ENCODE measurements around the gene GSG1. TPM values are rescaled to one million over a fixed set of nuclear protein-coding genes. Genes with fewer than 3 reads are reported as not detected.
"Not testable (repeated sequence)": the region's sequence is repeated elsewhere in the genome, so short reads cannot be mapped to it uniquely, and the experiment has no call there.

GSG1 gene
- total RNA-seq, 2 donors from 2014 or later, result not detected

DNA sequence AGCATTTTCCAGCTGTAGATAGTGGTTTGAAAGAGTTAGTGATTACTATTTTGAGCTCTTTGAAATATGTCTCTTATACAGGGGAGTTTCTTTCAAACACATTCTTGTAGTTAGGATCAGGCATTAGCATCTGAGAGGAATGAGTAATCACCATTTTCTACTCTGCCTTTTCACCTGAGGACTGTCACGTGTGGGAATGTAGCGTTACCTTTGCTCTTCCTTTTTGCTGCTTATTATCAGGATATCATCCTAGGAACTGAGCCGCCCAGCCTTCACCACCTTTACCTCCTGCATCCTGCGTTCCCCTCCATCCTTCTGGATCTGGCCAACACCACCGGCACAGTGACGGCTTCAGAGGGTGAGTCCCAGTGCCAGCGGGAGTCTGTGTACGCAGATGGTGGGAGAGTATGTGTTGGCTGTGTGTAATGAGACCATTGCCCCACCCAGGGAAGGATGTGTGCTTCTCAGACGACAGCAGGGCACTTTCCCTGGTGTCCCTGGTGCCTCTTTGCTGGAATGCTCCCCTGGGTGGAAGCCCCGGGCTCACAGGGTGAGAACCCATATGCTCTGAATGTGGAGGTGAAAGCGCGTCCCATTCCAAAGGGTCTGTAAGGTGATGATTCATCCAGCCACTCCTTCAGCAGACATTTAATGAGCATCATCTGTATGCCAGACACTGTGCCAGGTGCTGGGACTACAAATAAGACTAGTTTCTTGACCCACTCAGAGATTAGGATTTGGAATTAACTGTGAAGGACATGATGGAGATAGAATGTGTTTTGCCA lies 27.5 kb downstream of the GSG1 start:
- intact Hi-C loops (cut with DNase I, micrococcal nuclease), result no loop called here
- DNase-seq (no peak), ATAC-seq (no peak)

DNA sequence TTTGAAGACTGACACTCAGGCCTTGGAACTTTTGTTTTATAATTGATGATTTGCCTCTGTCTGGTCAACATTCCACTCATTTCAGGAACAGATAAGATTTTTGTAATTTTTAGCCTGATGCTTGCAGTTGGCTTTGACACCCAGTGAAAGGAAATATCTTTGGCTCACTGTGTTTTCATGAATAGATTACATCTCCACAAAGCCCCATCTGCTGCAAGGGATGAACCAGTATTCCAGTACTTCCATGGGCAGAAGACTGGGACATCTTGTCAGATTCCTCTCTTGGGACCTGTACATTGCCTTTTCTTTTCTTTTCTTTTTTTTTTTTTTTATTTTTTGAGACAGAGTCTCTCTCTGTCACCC lies 28.4 kb downstream of the GSG1 start:
- intact Hi-C loops (cut with DNase I, micrococcal nuclease), result no loop called here
- DNase-seq (no peak), ATAC-seq (no peak)

DNA sequence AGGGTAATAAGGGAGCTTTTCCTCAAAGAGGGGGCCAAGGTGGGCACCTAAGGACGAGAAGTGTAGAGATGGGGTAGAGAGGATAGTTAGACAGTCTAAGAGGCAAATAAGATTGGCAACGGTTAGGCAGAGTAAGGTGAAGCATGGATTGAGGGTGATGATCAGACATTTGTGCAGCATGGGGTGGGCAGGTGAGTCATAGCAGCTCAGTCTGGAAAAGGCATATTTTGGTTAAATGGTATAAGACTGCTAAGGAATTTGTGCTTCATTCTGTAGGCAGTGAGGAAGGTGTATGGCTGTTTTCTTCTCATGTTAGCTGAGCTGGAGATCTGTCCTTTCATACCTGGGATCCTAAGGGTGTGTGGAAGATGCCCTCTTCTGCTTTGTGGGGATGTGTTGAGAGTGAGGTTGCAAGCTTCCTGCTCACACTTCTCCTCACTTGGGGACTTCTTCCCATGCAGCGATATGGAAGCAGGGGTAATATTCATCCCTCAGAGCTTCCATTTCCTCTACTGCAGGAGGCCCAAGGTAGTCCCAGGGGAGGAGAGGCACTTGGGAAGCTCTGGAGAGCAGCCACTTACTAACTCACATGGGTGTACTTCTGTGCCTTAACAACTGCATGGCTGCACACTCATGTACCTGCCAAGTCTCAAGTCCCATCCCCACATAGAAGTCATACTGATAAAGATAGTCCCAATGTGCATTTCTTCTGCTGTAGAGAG lies 28.9 kb downstream of the GSG1 start:
- intact Hi-C loops (cut with DNase I, micrococcal nuclease), result no loop called here
- no peak for DNase-seq
- no peak for ATAC-seq

- DNase-seq (no peak), ATAC-seq (no peak)
- intact Hi-C loops (cut with DNase I, micrococcal nuclease), result no loop called here
Measured at GRCh38 chr12:13073173-13073572, 30.3 kb downstream of the GSG1 start.

- ATAC-seq, result no peak
- intact Hi-C loops (cut with DNase I, micrococcal nuclease), result no loop called here
- DNase-seq, result no peak
Measured at GRCh38 chr12:13071305-13072280, 31.9 kb downstream of the GSG1 start.

- no peak for ATAC-seq
- no peak for DNase-seq
- intact Hi-C loops (cut with DNase I, micrococcal nuclease), result no loop called here
Measured at GRCh38 chr12:13069380-13069779, 34.1 kb downstream of the GSG1 start.

- ATAC-seq, result no peak
- intact Hi-C loops (cut with DNase I, micrococcal nuclease), result no loop called here
- DNase-seq, result no peak
Measured at GRCh38 chr12:13067322-13067721, 36.1 kb downstream of the GSG1 start.

DNA sequence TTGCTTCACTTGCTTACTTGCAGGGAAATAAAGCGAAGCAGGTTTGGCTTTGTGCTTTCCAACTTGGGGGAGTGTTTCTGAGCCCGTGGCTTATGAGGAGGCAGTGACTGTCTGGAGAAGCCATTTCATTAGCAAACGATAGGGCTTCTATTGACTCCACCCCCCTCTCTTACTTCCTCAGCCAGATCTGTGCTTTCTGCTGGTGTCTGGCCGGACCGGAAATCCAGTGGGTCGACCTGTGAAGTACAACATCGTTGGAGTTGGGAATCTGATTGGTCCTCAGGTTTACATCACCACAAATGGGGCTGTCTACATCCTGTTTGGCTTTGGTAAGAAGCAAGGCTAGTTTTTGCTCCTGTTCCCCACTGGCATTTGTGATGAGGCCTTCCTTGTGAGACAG lies 37.0 kb downstream of the GSG1 start:
- ATAC-seq, result no peak
- intact Hi-C loops (cut with DNase I, micrococcal nuclease), result no loop called here
- DNase-seq, result no peak

- intact Hi-C loops (cut with DNase I, micrococcal nuclease), result no loop called here
- no peak for DNase-seq
- ATAC-seq, result no peak
Measured at GRCh38 chr12:13066014-13066413, 37.5 kb downstream of the GSG1 start.

DNA sequence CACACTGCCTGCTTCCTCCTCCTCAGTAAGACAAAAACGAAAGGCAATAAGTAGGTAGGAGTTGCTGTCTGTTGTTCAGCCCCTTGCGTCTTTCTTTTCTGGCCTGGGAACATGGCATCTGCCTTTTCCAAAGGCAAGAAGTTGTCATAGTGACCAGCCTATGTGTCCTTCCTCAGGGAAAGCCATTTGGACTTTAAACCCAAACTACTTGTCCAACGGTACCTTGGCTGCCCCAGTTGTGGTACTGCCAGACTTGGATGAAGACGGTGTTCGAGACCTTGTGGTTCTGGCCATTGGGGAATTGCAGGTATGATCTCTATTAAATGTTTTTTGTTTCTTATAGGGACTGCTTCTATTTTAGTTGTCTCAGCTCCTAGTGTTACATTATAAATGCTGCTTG lies 40.8 kb downstream of the GSG1 start:
- DNase-seq (no peak), ATAC-seq (no peak)
- intact Hi-C loops (cut with DNase I, micrococcal nuclease), result no loop called here

- ATAC-seq, result no peak
Measured at GRCh38 chr12:13061377-13061776, 42.1 kb downstream of the GSG1 start.

GRCh38 chr12:13060581-13060980 lies 42.9 kb downstream of the GSG1 start:
- DNase-seq (no peak), ATAC-seq (no peak)
- intact Hi-C loops (cut with DNase I, micrococcal nuclease), result no loop called here

More at GRCh38 chr12:13061377-13061776, 42.1 kb downstream of the GSG1 start:
- DNase-seq, result no peak
- intact Hi-C loops (cut with DNase I, micrococcal nuclease), result no loop called here

- ATAC-seq; DNase-seq; intact Hi-C loops (cut with DNase I, micrococcal nuclease): not testable (repeated sequence)
Measured at GRCh38 chr12:13053617-13054016, 49.9 kb downstream of the GSG1 start.

DNA sequence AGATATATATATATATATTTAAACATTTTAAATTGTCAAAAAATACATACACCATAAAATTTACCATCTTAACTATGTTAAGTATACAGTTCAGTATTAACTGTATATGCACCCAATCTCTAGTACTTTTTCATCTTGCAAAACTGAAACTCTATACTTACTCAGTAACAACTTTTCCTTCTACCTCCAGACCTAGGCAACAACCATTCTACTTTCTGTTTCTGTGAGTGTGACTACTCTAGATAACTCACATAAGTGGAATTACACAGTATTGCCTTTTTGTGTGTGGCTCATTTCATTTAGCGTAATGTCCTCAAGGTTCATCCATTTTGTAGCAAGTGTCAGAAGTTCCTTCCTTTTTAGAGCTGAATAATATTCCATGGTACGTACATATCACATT lies 51.0 kb downstream of the GSG1 start:
- DNase-seq (no peak), ATAC-seq (no peak)
- intact Hi-C loops (cut with DNase I, micrococcal nuclease), result no loop called here

DNA sequence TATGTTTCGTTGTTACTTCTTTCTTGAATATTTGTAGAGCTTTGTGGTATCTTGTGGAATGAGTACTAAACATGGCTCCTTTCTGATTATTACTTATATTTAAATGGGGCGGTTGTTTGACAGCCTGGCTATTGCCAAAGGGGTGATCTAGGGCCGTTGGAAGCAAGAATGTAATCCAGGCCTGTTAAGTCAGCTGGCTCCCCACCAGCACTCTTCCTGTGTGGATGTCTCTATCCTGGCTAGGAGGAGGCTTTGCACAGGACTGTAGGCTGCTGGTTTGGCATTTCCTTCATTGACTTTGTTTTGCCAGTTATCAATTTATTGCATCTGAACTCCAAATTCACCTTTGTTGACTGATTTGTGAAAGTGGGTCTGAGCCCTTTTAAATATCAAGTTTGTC lies 53.7 kb downstream of the GSG1 start:
- intact Hi-C loops (cut with DNase I, micrococcal nuclease), result no loop called here
- no peak for DNase-seq
- no peak for ATAC-seq

- DNase-seq, result no peak
- intact Hi-C loops (cut with DNase I, micrococcal nuclease), result no loop called here
- peak; percentile 94 for ATAC-seq
Measured at GRCh38 chr12:13046964-13047363, 56.5 kb downstream of the GSG1 start.

- ATAC-seq (no peak), DNase-seq (no peak)
- intact Hi-C loops (cut with DNase I, micrococcal nuclease), result no loop called here
Measured at GRCh38 chr12:13045816-13046215, 57.7 kb downstream of the GSG1 start.

- DNase-seq (no peak), ATAC-seq (no peak)
- intact Hi-C loops (cut with DNase I, micrococcal nuclease), result no loop called here
Measured at GRCh38 chr12:13044906-13045299, 58.6 kb downstream of the GSG1 start.

Data from left colon (tissue), 2 donors.